Kidney epithelial cell (primary cell): Measurements from ENCODE around the gene RIPOR2. TPM values are rescaled to one million over a fixed set of nuclear protein-coding genes. Genes with fewer than 3 reads are reported as not detected.

ENCODE experiments used
- DNase-seq: peaks from one replicate; pipeline ENCODE4 v3.0.0-alpha.2; 2010; ENCODE audit warnings: low read depth
- H3K27me3 ChIP-seq: 2 replicates; pipeline ENCODE4 v1.6.0; 2011; ENCODE audit warnings: low read length; ENCODE audit not compliant: control insufficient read depth, insufficient read depth
- H3K36me3 ChIP-seq: 2 replicates; pipeline ENCODE4 v1.5.1; 2011; ENCODE audit warnings: low read length; ENCODE audit not compliant: control insufficient read depth, insufficient read depth
- H3K4me3 ChIP-seq: 2 replicates; pipeline ENCODE4 v1.5.1; 2011; ENCODE audit warnings: low read depth, mild to moderate bottlenecking, control low read depth, low read length
- total RNA-seq: library from RNA; depleted of rRNA; stranded (reverse); fragments of >200 nt; gene quantifications from 2 replicates; pipeline ENCODE4 v1.2.3, GENCODE V29; 2015
- TF ChIP-seq, protein P1 (sequence below): IDR thresholded peaks from 2 replicates; pipeline ENCODE4 v1.5.1; 2011; ENCODE audit warnings: mild to moderate bottlenecking, moderate library complexity, low read length, control low read depth, inconsistent platforms; ENCODE audit not compliant: insufficient read depth, poor library complexity, severe bottlenecking

Gene RIPOR2
- total RNA-seq, 1 donor from 2014 or later, result 0.79 TPM

DNA sequence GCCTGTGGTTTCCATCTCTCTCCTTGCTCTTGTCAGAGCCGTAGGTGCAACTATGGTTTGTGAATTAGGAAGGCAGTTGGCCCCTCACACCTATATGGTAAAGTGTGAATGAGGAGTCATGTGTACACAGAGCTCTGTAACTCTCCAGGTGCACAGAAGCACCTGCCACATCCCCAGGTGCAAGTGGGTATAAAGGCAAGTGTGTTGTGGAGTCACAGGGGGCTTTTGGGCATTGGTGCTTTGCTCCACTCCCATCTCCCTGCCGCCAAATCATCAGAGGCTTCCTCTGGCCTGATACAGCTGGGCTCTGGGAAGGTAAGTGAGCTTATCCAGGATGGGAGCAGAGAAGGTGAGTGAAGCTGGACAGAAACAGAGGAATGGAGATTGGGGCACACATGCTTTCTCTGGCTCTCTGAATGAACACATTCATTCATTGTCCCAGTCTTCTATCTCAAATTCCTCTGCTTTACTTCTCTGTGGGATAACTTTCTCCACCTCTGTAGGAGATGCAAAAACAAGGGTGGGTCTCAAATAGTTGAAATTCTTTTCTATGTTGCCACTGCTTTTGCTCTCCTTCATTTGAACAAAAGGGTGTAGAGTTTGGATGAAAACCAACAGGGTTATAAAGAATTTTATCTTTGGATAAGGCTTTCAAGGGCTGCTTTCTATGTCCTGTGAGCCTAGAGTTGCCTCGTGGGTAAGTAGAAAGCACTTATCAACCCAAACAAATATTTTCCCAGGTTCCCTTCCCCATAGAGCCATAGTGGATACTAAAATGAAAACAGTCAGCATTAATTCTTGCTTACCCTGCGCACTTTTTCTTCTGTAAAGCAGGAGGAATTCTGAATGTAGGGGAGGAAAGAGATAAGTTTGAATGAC lies 45.0 kb upstream of the RIPOR2 start:
- H3K27me3 ChIP-seq, result no peaks in the 10 kb centered on the region
- H3K4me3 ChIP-seq, result no peak overlapping the region
- TF ChIP-seq, protein P1, sequence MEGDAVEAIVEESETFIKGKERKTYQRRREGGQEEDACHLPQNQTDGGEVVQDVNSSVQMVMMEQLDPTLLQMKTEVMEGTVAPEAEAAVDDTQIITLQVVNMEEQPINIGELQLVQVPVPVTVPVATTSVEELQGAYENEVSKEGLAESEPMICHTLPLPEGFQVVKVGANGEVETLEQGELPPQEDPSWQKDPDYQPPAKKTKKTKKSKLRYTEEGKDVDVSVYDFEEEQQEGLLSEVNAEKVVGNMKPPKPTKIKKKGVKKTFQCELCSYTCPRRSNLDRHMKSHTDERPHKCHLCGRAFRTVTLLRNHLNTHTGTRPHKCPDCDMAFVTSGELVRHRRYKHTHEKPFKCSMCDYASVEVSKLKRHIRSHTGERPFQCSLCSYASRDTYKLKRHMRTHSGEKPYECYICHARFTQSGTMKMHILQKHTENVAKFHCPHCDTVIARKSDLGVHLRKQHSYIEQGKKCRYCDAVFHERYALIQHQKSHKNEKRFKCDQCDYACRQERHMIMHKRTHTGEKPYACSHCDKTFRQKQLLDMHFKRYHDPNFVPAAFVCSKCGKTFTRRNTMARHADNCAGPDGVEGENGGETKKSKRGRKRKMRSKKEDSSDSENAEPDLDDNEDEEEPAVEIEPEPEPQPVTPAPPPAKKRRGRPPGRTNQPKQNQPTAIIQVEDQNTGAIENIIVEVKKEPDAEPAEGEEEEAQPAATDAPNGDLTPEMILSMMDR, result no peak
- DNase-seq, result no peak
- H3K36me3 ChIP-seq, result no peaks in the 10 kb centered on the region

DNA sequence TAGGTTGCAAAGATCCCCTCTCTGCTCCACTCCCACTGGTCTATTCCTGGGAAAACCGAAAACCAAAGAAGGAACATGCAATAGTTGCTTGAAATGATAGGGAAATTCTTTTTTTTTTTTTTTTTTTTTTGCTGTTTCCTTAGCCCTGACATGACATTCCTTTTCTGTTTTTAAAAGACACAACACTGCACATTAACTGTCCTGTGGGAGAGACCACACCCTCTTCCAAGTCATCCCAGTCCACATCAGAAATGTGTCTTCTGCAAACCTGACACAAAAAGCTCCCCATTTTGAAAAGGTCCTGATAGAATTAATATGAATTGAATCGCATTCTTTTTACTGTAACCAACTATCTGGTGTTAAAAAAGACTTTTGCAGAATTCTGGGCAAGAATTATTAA lies 43.4 kb upstream of the RIPOR2 start:
- TF ChIP-seq, protein P1, result no peak
- H3K4me3 ChIP-seq, result no peak overlapping the region
- DNase-seq, result no peak
- H3K36me3 ChIP-seq, result no peaks in the 10 kb centered on the region
- H3K27me3 ChIP-seq, result no peaks in the 10 kb centered on the region

DNA sequence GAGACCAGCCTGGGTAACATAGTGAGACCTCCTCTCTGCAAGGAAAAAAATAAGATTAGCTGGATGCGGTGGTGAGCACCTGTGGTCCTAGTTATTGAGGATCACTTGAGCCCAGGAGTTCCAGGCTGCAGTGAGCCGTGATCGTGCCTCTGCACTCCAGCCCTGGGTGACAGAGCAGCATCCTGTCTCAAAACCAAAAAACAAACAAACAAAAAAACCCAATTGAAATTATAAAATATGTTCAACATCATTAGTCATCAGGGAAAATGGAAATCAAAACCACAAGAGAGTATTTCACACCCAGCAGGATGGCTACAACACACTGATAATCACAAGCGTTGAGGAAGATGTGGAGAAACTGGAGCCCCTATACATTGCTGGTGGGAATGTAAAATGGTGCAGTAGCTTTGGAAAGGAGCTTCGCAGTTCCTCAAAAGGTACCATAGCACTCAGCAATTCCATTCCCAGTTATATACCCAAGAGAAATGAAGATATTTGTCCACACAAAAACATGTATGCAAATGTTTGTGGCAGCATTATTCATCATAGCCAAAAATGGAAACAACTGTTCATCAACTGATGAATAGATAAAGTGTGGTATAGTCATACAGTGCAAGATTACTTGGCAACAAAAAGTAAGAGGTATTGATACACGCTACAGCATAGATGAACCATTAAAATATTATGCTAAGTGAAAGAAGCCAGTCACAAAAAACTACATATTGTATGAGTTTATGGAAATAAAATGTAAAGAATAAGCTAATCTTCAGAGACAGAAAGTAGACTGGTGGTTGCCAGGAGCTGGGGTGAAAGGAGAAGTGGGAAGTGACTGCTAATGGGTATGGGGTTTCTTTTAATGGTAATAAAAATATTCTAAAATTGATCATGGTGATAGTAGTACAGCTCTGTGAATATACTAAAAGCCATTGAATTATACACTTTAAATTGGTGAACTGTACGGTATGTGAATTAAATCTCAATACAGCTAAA lies 38.7 kb upstream of the RIPOR2 start:
- H3K27me3 ChIP-seq, result no peaks in the 10 kb centered on the region
- no peaks in the 10 kb centered on the region for H3K36me3 ChIP-seq
- TF ChIP-seq, protein P1, result no peak
- DNase-seq, result no peak
- H3K4me3 ChIP-seq, result no peak overlapping the region

DNA sequence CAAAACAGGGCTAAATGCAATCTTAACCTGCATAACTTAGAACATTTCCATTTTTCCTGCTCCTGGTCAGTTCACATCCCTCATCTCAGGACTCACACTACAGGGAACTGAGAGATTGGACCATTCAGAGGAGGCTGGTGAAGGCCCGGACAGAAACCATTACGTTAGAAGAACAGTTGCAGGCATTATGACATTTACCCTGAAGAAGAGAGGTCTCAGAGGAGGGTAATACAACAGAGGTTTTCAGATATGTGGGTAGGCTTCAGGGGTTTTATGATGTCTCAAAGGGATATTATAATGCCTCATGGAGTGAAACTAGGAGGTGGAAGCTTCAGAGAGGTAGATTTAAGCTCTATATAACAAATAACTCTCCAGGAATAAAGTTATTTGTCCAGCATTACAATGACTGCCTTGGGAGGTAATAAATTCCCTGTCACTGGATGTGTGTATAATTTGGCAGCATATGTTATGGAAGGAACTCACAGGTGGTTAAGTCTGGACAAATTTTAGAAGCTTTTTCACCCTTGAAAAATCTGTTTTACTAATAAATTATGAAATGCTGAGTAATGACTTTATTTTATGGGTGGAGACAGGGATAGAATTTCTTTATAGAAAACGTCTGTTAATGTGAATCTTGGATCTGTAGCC lies 36.7 kb upstream of the RIPOR2 start:
- H3K4me3 ChIP-seq, result no peak overlapping the region
- DNase-seq, result no peak
- no peaks in the 10 kb centered on the region for H3K36me3 ChIP-seq
- TF ChIP-seq, protein P1, result no peak
- H3K27me3 ChIP-seq, result no peaks in the 10 kb centered on the region

DNA sequence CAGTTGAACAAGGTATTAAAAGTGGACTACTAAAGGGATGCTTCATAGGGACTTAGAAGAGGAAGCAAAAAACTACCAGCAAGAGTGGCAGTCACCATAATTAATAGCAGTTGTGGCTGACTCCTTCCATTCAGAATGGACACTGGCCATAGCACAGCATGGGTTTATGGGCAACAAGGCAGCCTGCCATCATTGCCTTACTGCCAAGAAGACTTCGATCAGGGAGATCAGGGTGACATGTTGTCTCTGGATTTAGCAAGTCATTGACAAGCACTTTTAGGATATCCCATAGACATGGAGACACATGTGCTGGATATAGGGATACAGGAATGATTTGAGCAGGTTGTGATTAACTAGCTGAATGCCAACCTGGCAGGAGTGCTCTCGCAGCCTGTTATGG lies 35.3 kb upstream of the RIPOR2 start:
- Histone ChIP-seq H3K36me3 (no peaks in the 10 kb centered on the region), H3K27me3 (no peaks in the 10 kb centered on the region), H3K4me3 (no peak overlapping the region)
- TF ChIP-seq, protein P1, result no peak
- DNase-seq, result no peak
